ENCODE results near the gene CPNE7.

DNA sequence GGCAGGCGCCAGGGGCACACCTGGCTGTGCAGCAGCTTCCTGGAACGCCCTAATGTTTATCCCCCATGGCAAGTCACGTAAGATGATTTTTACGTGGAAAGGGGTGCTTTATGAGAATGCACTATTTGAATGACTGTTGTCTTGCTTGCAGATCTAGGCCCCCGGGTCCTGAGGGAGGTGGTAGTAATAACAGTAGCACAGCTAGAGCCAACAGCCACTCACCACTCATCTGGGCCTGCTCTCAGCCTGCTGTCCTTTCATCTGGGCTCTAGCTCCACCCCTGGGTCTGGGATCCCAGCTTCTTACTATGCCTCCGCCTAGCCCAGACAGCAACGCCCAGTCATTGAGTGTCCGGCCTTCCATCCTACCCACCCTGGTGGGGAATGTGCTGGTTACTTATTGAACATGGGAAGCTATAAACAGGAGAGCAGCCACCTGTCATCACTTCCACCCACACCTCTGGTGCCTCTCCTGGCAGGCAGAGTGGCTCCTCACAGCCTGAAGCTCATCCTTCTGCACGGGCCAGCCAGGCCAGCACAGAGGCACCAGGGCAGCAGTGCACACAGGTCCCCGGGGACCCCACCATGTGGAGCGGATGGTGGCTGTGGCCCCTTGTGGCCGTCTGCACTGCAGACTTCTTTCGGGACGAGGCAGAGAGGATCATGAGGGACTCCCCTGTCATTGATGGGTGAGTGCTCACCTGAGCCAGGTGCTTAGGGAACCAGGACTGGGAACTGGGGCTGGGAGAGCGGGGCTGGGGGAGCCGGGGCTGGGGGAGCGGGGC, 54.5 kb downstream of the CPNE7 start:
- TF ChIP-seq, protein P1, sequence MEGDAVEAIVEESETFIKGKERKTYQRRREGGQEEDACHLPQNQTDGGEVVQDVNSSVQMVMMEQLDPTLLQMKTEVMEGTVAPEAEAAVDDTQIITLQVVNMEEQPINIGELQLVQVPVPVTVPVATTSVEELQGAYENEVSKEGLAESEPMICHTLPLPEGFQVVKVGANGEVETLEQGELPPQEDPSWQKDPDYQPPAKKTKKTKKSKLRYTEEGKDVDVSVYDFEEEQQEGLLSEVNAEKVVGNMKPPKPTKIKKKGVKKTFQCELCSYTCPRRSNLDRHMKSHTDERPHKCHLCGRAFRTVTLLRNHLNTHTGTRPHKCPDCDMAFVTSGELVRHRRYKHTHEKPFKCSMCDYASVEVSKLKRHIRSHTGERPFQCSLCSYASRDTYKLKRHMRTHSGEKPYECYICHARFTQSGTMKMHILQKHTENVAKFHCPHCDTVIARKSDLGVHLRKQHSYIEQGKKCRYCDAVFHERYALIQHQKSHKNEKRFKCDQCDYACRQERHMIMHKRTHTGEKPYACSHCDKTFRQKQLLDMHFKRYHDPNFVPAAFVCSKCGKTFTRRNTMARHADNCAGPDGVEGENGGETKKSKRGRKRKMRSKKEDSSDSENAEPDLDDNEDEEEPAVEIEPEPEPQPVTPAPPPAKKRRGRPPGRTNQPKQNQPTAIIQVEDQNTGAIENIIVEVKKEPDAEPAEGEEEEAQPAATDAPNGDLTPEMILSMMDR (conservative IDR thresholded peaks at IDR 0.05; ENCODE audit: low read depth, low read length): no peak
- no peak for TF ChIP-seq EZH2 (IDR thresholded peaks at IDR 0.05; ENCODE audit: borderline replicate concordance, low read depth, low read length, poor library complexity, severe bottlenecking)
